HuH-7.5 (cell line): ENCODE measurements around the gene OLFM2.
"Not testable (repeated sequence)": the region's sequence is repeated elsewhere in the genome, so short reads cannot be mapped to it uniquely, and the experiment has no call there.

Experiments used
- DNase-seq: peaks from one replicate; pipeline ENCODE4 v3.0.0; 2011; ENCODE audit warnings: low spot score

The OLFM2 gene

DNA sequence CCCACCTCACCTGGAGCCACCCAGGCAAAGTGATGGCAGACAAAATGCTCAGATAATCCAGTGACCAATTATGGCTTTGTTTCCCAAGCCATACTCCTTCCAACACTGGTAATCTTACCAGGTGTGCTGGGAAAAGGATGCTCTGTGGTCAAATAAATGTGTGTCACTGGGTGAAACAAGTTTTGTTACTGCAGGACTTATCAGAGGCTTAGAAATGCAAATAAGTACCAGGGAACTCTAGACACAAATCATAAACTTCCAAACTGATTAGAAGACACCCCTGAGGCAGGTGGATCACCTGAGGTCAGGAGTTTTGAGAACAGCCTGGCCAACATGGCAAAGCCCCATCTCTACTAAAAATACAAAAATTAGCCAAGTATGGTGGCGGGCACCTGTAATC lies 74.8 kb downstream of the OLFM2 start:
- no peak for DNase-seq

DNA sequence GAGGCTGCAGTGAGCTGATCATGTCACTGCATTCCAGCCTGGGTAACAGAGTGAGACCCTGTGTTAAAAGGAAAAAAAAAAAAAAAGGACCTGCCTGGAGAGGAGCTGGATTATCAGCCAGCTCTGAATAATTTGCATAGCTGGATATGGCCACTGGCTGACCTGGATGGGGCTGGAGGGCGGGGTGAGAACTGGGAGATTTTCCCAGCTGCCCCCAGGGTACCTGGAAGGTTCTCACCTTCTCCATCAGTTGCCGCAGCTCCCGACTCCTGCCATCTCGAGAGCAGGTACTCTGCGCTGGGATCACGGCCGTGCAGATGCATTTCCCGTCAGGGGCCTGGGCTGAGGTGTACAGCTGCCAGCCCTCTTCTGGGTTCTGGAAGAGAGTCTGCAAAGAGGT lies 75.9 kb downstream of the OLFM2 start:
- DNase-seq = no peak

DNA sequence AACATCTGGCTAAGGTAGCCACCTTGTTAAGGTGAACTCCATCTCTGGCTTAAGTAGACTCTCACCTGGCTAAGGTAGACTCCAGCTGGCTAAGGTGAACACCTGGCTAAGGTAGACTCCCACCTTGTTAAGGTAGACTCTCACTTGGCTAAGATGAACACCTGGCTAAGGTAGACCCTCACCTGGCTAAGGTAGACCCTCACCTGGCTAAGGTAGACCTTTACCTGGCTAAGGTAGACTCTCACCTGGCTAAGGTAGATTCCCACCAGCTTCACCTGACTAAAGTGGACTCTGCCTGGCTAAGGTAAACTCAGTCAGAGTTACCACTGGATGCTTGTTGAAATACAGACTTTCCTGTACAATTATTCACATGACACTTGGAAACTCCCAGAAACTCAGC lies 77.5 kb downstream of the OLFM2 start:
- no peak for DNase-seq

DNA sequence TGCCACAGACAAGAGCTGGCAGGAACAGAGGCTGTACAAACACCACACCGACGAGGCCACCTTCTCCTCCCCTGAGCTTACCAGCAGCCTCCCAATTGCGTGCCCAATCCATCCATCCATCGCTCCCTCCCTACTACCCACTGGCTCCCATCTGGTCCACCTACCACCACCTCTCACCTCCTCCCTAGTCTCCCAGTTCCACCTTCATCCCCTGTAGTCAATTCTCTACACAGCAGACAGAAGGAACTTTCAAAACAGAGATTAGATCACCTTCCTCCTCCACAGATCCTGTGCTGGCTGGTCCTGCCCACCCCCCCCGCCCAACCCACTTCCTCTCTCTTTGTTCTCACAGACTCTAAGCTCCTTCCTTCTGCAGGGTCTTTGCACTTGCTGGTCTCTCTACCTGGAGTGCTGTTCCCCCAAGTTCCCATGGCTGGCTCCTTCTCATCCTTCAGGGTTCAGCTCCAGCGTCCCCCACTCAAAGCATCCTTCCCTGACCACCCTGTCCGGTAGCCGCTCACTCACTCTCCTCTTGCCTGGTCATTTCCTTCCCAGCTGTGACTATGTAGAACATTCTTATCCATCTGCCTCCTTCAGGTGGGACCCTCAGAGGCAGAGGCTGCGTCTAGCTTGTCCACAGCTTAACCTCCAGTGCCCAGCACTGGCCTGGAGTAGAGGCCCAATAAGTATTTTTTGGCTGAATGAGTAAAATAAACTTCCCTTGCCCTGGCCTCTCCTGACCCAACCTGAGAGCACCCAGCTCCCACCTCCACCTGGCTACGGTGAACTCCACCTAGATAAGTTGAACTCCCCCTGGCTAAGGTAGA lies 78.2 kb downstream of the OLFM2 start:
- DNase-seq = no peak

DNA sequence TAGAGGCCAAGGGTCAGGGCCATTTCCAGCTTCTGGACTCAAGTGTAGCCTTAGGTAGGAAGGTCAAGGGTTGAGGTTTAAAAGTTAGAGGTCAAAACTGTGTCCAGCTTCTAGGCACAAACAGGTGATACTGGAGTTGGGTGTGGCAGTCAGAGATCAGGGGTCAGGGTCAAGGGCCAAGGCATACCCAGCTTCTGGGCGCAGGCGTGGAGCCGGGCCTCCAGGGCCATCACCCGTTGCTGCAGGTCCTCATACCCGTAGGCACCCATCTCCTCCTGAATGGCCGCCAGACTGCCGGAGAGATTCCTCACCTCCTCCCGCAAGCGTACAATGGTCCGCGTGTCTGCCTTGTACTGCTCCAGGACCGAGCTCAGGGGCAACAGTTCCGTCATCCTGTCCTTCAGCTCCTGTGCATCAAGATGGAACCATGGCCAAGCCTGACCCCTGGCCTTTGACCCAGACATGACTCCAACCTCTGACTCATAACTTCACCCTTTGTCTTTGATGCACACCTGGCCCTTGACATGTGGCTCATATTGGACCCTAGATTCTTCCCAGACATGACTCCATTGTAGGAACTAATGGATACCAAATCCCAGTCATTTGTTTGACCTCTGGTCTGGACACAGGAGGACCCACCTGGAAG lies 79.1 kb downstream of the OLFM2 start:
- DNase-seq = no peak

DNA sequence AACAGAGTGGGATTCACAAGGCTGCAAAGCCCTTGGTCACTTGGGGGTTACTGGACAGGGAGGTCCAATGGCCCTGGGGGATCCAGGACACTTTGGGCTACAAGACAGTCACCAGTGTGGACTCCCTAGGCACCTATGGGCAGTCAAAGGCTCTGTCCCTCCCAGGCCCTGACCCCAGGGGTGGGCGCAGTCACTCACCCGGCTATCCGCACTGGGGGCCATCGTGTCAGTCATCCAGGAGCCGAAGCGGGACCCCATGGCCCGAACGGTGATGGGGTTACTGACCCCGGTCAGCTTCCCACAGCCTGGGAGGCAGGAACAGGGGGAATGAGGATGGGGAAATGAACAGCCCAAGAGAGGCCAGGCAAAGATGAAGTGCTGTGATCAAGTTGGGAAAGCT lies 79.7 kb downstream of the OLFM2 start:
- no peak for DNase-seq

DNA sequence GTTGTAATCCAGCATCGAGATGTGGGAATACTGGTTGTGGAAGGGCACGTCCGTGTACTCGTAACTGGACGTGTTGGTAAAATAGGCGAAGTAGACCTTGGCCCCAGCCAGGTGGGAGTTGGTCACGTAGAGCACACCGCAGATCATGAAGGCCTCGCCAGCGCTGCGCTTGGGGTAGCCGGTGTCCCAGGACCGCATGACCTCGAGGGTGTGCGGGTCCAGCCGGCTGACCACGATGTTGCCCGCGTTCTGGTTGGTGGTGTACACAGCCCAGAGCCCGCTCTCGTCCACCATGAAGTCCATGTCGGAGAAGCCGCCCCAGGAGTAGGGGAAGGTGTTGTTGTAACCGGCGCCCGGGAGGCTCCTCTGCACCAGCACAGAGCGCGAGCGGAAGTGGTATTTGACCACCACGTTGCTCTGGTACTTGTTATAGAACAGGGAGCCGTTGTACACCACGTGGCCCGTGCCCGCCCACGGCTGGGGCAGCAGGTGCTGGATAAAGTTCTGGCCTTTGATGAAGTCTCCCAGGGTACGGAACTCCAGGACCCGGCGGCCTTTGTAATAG lies 82.0 kb downstream of the OLFM2 start:
- DNase-seq = no peak

DNA sequence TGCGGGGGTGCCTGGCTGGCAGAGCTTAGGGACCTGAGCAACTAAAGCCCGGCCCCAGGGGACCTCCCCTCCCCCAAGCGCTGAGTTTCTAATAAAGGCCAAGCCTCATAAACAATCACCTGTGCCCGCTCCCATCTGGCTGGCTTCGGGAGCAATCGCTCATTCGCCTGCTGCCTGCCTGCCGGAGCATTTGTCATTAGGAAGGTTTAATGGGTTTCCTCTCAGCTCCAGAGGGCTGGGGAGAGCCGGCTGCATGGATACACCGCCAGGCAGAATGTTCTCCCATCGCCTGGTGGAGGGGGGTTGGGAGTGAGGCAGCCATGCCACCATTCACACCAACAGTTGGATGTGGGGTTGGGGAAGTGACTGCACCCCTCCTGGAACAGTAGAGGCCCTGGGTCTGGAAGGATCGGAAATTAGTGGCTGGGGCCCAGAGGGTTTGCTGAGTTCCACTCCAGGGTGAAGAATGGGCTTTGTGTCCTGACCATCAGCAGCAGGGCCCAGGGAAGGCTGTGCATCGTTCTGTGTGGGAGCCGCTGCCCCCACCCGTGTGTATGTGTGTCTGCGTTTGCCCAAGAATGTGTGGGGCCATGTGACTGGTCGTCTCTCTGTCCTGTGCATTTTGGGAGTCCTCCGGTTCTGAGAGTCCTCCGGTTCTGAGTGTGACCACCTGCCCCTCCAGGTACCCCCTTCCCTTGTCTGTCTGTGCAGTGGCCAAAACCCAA lies 85.9 kb downstream of the OLFM2 start:
- no peak for DNase-seq

DNA sequence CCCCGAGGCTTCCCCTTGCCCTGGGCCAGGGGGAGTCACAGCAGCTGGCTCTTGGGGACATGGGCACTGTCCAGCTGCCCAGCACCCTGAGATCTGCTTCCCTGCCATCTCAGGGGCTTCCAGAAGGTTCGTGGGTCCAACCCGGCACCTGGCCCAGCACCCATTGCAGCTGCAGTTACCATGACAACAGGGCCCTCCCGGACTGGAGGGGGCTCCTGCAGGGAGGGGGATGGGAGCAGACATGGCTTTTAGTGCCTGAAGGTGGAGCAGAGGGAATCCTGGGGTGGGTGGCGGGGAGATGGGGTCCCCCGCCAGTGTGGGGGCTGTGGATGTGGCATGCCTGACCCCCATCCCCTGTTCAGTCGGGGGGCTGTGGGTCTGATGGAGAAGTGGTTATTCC lies 86.5 kb downstream of the OLFM2 start:
- DNase-seq = no peak

DNA sequence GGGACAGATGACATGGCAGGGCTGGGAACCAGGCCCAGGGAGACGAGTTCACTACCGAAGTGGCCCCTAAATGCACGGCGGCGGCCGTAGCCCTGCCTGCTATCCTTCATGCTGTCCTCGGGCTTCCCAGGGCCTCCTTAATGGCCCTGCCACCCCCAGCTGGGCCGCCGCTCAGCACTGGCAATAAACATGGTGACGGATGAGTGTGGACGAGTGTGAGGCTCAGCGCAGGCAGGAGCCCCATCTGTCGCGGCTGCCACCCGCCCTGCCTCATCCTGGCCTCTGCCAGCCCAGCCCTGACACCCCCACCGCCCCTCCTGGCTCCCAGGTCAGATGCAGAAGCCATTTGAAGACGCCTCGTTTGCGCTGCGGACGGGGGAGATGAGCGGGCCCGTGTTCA lies 87.6 kb downstream of the OLFM2 start:
- no peak for DNase-seq

DNA sequence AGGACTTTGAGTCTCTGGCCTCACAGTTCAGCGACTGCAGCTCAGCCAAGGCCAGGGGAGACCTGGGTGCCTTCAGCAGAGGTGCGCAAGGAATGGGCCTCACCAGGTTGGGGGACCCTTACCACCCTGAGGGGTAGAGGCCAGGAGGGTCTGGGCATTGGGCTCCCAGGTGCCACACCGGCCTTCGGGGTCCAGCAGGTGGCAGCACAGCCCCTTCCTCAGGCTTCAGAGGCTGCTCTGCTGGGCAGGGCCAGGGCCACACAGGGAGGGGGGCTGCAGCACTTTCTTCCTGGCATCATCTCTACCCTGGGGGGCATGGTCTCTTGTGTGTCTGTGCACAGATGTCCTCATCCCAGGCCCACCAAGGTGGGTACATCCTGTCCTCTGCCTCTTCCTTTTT lies 88.3 kb downstream of the OLFM2 start:
- peak; percentile 71 for DNase-seq

DNA sequence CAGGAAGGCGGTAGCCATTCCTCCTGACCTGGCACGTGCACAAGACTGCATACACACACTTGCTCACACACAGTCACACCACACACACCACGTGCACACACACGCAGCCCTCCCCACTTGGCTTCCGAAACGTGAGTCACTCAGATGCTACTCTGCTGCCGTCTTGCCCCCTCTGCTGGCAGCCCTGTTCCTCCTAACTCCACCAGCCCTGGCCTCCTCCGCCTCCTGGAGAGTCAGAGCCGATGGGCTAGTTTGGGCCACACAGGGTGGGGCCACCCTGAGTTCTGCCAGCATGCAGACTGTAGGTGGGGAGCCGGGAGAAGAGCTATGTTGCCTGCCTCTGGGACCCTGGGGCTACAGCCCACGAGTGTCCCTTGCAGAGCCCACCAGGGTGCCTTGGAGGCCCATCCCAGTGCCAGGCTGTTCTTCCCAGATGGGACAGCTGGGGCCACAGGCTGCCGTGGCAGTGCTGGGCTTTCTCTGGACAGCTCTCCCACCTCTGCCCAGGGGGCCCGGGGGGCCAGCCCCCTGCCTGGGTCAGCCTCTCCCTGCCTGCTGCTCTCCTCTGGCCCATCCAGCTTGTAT lies 89.1 kb downstream of the OLFM2 start:
- peak; percentile 75 for DNase-seq

DNA sequence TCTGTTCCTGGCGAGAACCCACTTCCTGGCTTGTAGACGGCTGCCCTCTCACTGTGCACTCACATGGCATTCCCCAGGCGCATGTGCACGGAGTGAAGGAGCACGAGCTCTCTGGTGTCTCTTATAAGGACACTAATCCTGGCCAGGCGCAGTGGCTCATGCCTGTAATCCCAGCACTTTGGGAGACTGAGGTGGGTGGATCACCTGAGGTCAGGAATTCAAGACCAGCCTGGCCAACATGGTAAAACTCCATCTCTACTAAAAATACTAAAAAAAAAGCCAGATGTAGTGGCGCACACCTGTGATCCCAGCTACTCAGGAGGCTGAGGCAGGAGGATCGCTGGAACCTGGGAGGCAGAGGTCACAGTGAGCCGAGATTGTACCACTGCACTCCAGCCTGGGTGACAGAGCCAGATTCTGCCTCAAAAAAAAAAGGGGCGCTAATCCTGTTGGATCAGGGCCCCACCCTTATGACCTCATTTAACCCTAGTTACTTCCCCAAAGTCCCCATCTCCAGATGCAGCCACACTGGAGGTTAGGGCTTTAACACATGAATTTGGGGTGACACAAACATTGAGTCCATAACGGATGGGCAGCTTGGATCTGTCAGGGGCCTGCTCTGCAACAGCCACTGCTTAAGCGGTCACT lies 92.6 kb downstream of the OLFM2 start:
- DNase-seq = not testable (repeated sequence)

DNA sequence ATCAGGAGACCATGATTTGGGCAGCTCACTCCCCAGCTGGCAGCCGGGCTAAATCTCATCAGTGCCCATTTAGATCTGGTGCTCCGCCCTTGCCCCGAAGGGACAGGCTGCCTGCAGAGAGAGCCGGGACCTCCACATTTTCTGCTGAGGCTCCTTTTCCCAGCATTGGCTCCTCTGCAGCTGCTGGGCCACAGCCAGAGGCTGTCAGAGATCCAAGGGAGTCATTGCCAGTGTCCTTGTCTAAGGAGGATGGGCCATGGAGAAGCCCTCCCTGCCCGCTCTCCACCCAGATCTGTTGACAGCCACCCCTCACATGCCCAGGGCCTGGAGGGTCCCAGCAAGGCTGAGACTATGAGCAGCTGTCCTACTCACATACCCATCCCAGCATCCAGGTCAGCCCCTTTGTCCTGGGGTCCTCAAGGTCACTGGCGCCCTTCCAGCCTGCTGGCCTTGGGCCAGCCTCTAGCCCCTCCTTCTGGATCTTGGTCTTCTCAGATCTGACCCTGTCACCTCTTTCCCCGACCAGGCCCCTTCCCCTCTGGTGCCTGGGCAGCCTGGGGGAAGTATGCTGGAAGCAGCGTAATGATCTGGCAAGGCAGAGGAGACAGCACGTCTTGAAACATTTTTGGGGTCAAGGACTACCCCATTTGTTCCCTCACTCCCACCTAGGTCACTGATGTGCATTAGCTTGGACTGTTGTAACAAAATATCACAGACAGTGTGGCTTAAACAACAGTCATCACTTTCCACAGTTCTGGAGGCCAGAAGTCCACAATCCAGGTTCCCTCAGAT lies 93.3 kb downstream of the OLFM2 start:
- no peak for DNase-seq

DNA sequence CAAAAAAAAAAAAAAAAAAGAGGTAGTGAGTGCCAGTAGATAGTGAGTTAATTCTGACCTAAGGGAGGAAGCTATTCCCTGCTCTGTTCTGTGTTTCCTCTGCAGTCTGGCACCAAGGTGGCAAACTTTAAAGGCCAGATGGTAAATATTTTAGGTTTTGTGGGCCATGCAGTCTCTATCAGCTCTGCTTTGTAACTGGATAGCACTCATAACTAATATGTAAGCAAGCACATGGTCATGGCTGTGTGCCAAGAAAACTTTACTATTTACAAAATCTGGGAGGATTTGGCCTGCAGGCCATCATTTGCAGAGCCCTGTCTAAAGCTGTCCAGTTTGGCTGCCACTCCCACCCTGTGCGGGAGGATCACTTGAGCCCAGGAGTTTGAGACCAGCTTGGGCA lies 96.9 kb downstream of the OLFM2 start:
- DNase-seq = no peak

DNA sequence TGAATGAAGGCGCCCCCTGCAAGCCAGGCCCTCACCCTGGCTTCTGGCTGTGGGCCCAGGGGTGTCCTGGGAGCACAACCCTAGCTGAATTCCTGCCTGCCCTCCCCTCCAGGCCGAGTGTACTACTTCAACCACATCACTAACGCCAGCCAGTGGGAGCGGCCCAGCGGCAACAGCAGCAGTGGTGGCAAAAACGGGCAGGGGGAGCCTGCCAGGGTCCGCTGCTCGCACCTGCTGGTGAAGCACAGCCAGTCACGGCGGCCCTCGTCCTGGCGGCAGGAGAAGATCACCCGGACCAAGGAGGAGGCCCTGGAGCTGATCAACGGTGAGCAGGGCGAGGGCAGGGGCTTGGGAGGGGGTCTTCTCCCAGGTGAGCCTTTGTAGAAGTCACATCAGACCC lies 98.0 kb downstream of the OLFM2 start:
- DNase-seq = no peak

DNA sequence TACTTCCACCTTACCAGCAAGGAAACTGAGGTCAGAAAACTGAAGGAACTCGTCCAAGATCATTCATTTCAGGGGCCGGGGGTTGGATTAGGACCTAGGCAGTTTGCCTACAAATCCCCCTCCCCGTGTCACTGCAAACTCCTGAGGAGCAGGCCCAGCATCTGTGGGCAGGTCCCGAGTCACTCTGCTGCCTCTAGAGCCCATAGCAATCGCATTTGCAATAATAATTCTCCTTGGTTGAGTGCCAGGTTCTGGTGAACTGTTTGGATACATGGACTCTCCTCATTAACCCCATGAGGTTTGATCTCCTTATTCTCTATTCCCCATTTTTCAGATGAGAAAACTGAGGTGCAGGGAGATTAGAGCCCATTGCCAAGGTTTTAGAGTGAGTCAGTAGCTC lies 100.3 kb downstream of the OLFM2 start:
- DNase-seq = no peak

DNA sequence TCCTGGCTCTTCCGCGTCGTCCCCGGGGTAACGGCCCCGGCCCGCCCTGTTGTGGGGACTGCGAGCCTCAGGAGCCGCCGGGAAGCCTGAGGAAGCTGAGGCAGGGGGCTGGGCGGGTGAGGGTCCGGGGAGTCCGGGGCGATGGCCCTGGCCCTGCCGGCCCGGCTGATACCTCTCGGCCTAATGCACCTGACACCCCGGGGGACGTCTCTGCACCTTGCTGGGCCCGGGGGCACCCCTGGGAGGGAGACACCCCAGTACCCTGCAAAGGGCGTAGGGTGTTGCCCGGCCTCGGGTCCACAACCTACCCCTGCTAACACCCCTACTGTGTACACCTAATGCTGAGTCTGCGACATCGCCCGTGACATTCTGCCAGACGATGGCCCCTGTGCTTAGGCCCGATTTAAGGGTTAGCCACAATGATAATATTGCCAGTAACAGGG lies 100.8 kb downstream of the OLFM2 start:
- DNase-seq = no peak

DNA sequence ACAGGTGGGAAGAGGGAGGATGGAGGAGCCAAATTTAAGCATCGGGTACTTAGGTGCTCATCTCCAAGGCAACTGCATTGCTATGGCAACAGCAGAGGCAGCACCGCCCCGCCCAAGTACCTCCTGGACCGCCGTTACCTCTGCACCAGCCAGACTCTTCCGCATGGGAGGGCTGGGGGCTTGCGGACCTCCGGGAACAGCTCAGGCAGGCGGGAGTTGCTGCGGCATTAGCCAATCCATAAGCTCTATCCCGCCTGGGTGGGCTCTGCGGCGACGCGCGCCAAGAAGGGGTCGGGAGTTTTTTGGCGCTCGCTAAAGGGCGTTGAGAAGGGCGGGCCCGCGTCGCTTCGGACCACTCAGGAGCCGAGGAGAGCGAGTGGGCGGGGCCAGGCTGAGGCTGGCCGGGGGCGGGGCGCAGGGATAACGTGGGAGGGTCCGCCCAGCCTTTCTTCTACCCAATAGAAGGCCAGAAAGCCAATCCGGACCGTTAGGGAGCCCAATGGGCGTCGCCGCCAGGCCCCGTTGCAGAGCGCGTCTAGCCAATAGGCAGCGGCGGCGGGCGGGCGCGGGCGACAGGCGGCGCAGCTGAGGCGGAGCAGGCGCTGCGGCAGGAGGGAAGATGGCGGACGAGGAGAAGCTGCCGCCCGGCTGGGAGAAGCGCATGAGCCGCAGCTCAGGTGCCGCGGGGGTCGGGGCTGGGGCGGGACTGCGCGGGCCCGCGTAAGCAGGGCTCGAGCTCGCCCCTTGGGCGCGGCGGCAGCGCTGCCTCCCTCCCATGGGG lies 101.4 kb downstream of the OLFM2 start, which contains the start of gene PIN1:
TSS of gene PIN1 (plus strand) at position 593 of the 781 bp plus-strand sequence. CDS start at position 620, 27 bp downstream.
- peak; percentile 99 for DNase-seq

DNA sequence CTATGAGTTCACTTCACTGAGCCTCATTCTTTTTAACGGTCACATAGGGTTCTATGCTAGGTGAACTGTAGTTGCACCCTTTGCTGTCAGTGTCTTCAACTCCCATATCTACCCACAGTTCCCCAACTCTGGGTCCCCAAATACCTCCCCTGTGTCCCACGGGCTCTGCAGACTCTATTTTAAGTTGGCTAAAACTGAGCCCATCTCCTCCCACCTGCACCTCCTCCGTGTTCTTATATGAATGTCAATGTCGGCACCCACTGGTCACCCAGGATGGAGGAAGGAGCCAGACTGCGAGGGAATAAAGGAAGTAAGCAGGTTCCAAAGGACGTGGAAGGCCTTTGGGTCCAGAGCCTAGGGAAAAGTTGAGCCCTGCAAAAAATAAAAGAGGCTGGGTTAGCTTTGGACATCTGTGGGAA lies 102.0 kb downstream of the OLFM2 start:
- no peak for DNase-seq
